ENCODE data around the gene EMP1.
A peak's percentile ranks its signal among the peaks of the same experiment; 100 is the strongest.

Gene EMP1

GRCh38 chr12:13223179-13223804 lies 26.8 kb downstream of the EMP1 start:
- DNase-seq (ENCODE audit: low read depth): no peak

GRCh38 chr12:13223941-13224340 lies 27.4 kb downstream of the EMP1 start:
- DNase-seq (ENCODE audit: low read depth): no peak

GRCh38 chr12:13227191-13227590 lies 30.7 kb downstream of the EMP1 start:
- DNase-seq (ENCODE audit: low read depth): no peak

- DNase-seq (ENCODE audit: low read depth): no peak
Observed at GRCh38 chr12:13228579-13228978, 32.1 kb downstream of the EMP1 start.

- DNase-seq (ENCODE audit: low read depth): no peak
Observed at GRCh38 chr12:13229504-13229903, 33.0 kb downstream of the EMP1 start.

- no peak for DNase-seq (ENCODE audit: low read depth)
Observed at GRCh38 chr12:13230500-13230899, 34.0 kb downstream of the EMP1 start.

GRCh38 chr12:13233830-13234641 lies 37.5 kb downstream of the EMP1 start:
- no peak for DNase-seq (ENCODE audit: low read depth)

GRCh38 chr12:13238204-13238603 lies 41.7 kb downstream of the EMP1 start:
- no peak for DNase-seq (ENCODE audit: low read depth)

GRCh38 chr12:13241833-13242488 lies 45.4 kb downstream of the EMP1 start:
- DNase-seq (ENCODE audit: low read depth): no peak

GRCh38 chr12:13242936-13243335 lies 46.4 kb downstream of the EMP1 start:
- DNase-seq (ENCODE audit: low read depth): no peak

GRCh38 chr12:13243516-13244070 lies 47.1 kb downstream of the EMP1 start:
- no peak for DNase-seq (ENCODE audit: low read depth)

GRCh38 chr12:13247596-13247995 lies 51.1 kb downstream of the EMP1 start:
- no peak for DNase-seq (ENCODE audit: low read depth)

GRCh38 chr12:13248964-13249363 lies 52.4 kb downstream of the EMP1 start:
- DNase-seq (ENCODE audit: low read depth): no peak

- no peak for DNase-seq (ENCODE audit: low read depth)
Observed at GRCh38 chr12:13250416-13250815, 53.9 kb downstream of the EMP1 start.

GRCh38 chr12:13251521-13251920 lies 55.0 kb downstream of the EMP1 start:
- no peak for DNase-seq (ENCODE audit: low read depth)

- DNase-seq (ENCODE audit: low read depth): no peak
Observed at GRCh38 chr12:13252024-13252423, 55.5 kb downstream of the EMP1 start.

- DNase-seq (ENCODE audit: low read depth): no peak
Observed at GRCh38 chr12:13252616-13253015, 56.1 kb downstream of the EMP1 start.

GRCh38 chr12:13253966-13254760 lies 57.6 kb downstream of the EMP1 start:
- DNase-seq (ENCODE audit: low read depth): no peak

- peak; percentile 45 for DNase-seq (ENCODE audit: low read depth)
Observed at GRCh38 chr12:13255792-13256691, 59.5 kb downstream of the EMP1 start.

- no peak for DNase-seq (ENCODE audit: low read depth)
Observed at GRCh38 chr12:13256692-13257045, 60.1 kb downstream of the EMP1 start.

GRCh38 chr12:13257356-13257875 lies 60.9 kb downstream of the EMP1 start:
- DNase-seq (ENCODE audit: low read depth): no peak
